K562 (cell line): Measurements from ENCODE around the gene CUEDC2. TPM values are rescaled to one million over a fixed set of nuclear protein-coding genes. Genes with fewer than 3 reads are reported as not detected.

Experiments used
- AFF1 ChIP-seq, 2 experiments: fragments of 450-650 bp; IDR thresholded peaks; 2 replicates each; pipeline ENCODE4 v1.6.1; 2018; ENCODE audit warnings: mild to moderate bottlenecking in 2 of 2, low read depth in 1 of 2; ENCODE audit not compliant: partially characterized antibody in 2 of 2
- ASH1L ChIP-seq: fragments of 450-650 bp; IDR thresholded peaks from 2 replicates; pipeline ENCODE4 v1.6.1; 2018; ENCODE audit warnings: borderline replicate concordance, mild to moderate bottlenecking, low read depth; ENCODE audit not compliant: partially characterized antibody
- CHD1 ChIP-seq: fragments of 200-600 bp; sonication (generic); IDR thresholded peaks from one replicate; pipeline ENCODE4 v1.6.1; 2012; ENCODE audit warnings: mild to moderate bottlenecking, moderate library complexity, low read length, inconsistent platforms
- CREM ChIP-seq: IDR thresholded peaks from 2 replicates; pipeline ENCODE4 v1.6.1; 2014; ENCODE audit warnings: antibody characterized with exemption, low read depth
- DLX4 ChIP-seq: fragments of 250-450 bp; sonication (Bioruptor Pico); IDR thresholded peaks from 2 replicates; pipeline ENCODE4 v1.6.1; 2021; ENCODE audit warnings: mild to moderate bottlenecking
- GABPA ChIP-seq: fragments of 200-800 bp; sonication (Bioruptor generic); conservative IDR thresholded peaks from 2 replicates; pipeline ENCODE4 v1.6.1; 2016; ENCODE audit warnings: low read depth, missing genetic modification characterization, missing compliant biosample characterization
- HEY1 ChIP-seq: fragments of 250-450 bp; sonication (Bioruptor Pico); IDR thresholded peaks from 2 replicates; pipeline ENCODE4 v1.5.0; 2020; ENCODE audit warnings: mild to moderate bottlenecking, moderate library complexity, borderline replicate concordance
- HNRNPH1 ChIP-seq: fragments of 200-400 bp; formaldehyde crosslinking; optimal IDR thresholded peaks from 2 replicates; pipeline ENCODE3; 2017; ENCODE audit warnings: low read depth, mild to moderate bottlenecking, low read length, moderate library complexity
- LARP7 ChIP-seq: fragments of 450-650 bp; IDR thresholded peaks from 2 replicates; pipeline ENCODE4 v1.6.1; 2016
- NELFE ChIP-seq: IDR thresholded peaks from 2 replicates; pipeline ENCODE4 v1.6.1; 2011; ENCODE audit warnings: mild to moderate bottlenecking; ENCODE audit not compliant: insufficient read depth, insufficient read length
- NR2C2 ChIP-seq, 2 experiments: fragments of 200-800 bp in 1 of 2; sonication (Bioruptor generic) in 1 of 2; sonication (generic) in 1 of 2; formaldehyde crosslinking in 1 of 2; IDR thresholded peaks; 2 replicates each; pipeline versions ENCODE4 v1.6.1 to v1.8.0; 2016 to 2022; ENCODE audit warnings: mild to moderate bottlenecking in 1 of 2, missing compliant biosample characterization in 1 of 2, missing genetic modification characterization in 1 of 2, missing genetic modification reagents in 1 of 2
- RBBP5 ChIP-seq: fragments of 200-600 bp; sonication (generic); IDR thresholded peaks from 2 replicates; pipeline ENCODE4 v1.6.1; 2012; ENCODE audit warnings: borderline replicate concordance, mild to moderate bottlenecking, low read length, control low read depth, inconsistent platforms; ENCODE audit not compliant: insufficient read depth, poor library complexity, severe bottlenecking
- RNF2 ChIP-seq: sonication (generic); IDR thresholded peaks from 2 replicates; pipeline ENCODE4 v1.6.1; 2016
- SIN3A ChIP-seq, 2 experiments: fragments of 150-350 bp in 1 of 2; IDR thresholded peaks; 2 replicates each; pipeline ENCODE4 v1.6.1; 2011 to 2016; ENCODE audit warnings: borderline replicate concordance in 2 of 2, low read depth in 2 of 2, low read length in 2 of 2, mild to moderate bottlenecking in 2 of 2, moderate library complexity in 2 of 2; ENCODE audit not compliant: control insufficient read depth in 1 of 2
- TOE1 ChIP-seq, 2 experiments: fragments of 450-650 bp in 1 of 2; sonication (generic) in 1 of 2; formaldehyde crosslinking in 1 of 2; IDR thresholded peaks; 2 replicates each; pipeline versions ENCODE4 v1.7.1 to v1.8.0; 2016 to 2022; ENCODE audit warnings: borderline replicate concordance in 2 of 2, mild to moderate bottlenecking in 2 of 2, antibody characterized with exemption in 1 of 2, inconsistent platforms in 1 of 2, low read depth in 1 of 2, missing genetic modification reagents in 1 of 2, moderate library complexity in 1 of 2
- U2AF1 ChIP-seq: fragments of 200-400 bp; formaldehyde crosslinking; optimal IDR thresholded peaks from 2 replicates; pipeline ENCODE3; 2017; ENCODE audit warnings: mild to moderate bottlenecking, low read depth, low read length, moderate library complexity
- ZNF124 ChIP-seq: sonication (generic); formaldehyde crosslinking; IDR thresholded peaks from 2 replicates; pipeline ENCODE4 v1.8.1; 2022; ENCODE audit warnings: missing genetic modification reagents
- polyA plus RNA-seq, 8 experiments: library from polyadenylated mRNA; depleted of rRNA in 4 of 8; stranded (reverse) in 5 of 8; unstranded in 3 of 8; fragments of >200 nt; fragmentation: Nextera tagmentation in 2 of 8; fragmentation: Illumina TruSeq in 1 of 8; extraction: Ambion mirVana in 2 of 8; extraction: Trizol in 1 of 8; gene quantifications; 2 replicates each; pipeline versions ENCODE4 v1.2.1 to v1.2.3, GENCODE V29; 2011 to 2014; ENCODE audit warnings: inconsistent platforms in 1 of 8, missing spikeins in 1 of 8
- total RNA-seq, 7 experiments: library from RNA; depleted of rRNA in 6 of 7; stranded (reverse); fragments of >200 nt in 6 of 7; fragmentation: Illumina TruSeq in 2 of 7; extraction: Trizol in 2 of 7; gene quantifications; 2 replicates each; pipeline versions ENCODE4 v1.2.1 to v1.2.3, GENCODE V29; 2011 to 2021; ENCODE audit warnings: low replicate concordance in 1 of 7
- TF ChIP-seq, protein P1 (sequence below): sonication (generic); formaldehyde crosslinking; IDR thresholded peaks from 2 replicates; pipeline ENCODE4 v1.4.0; 2020; ENCODE audit warnings: mild to moderate bottlenecking, missing genetic modification reagents
- TF ChIP-seq, protein P2 (sequence below): IDR thresholded peaks from 2 replicates; pipeline ENCODE4 v1.6.1; 2011; ENCODE audit not compliant: insufficient read length; ENCODE audit errors: extremely low read depth

CUEDC2 gene
- total and polyA plus RNA-seq, 9 of the 15 experiments (the other 6 are each of a cell fraction or from before 2014, with no cell fraction given) = 8.5 to 48.9 (median 27.4) TPM

DNA sequence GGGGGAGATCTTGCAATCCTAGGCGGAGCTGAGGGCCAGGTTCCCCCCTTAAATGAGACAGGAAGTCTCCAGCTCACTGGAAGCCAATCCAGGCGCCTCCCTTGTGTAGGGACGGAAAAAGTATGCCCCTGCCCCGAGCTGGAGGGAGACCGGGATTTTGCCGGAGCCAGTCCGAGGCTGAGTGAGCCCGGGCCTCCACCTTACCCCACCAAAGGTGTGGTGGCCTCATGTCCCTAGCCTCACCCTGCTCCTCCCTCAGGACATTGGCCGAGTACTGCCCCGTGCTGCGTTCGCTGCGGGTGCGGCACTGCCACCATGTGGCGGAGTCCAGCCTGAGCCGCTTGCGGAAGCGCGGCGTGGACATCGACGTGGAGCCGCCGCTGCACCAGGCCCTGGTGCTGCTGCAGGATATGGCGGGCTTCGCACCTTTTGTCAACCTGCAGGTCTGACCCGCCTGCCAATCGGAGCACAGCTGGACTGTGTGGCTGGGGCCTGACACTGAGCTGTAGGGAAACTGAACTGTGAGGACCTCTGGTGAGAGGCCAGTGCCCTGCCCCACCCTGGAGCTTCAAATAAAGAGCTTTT, 9.7 kb downstream of the CUEDC2 start (continued):
- TF ChIP-seq, protein P1, sequence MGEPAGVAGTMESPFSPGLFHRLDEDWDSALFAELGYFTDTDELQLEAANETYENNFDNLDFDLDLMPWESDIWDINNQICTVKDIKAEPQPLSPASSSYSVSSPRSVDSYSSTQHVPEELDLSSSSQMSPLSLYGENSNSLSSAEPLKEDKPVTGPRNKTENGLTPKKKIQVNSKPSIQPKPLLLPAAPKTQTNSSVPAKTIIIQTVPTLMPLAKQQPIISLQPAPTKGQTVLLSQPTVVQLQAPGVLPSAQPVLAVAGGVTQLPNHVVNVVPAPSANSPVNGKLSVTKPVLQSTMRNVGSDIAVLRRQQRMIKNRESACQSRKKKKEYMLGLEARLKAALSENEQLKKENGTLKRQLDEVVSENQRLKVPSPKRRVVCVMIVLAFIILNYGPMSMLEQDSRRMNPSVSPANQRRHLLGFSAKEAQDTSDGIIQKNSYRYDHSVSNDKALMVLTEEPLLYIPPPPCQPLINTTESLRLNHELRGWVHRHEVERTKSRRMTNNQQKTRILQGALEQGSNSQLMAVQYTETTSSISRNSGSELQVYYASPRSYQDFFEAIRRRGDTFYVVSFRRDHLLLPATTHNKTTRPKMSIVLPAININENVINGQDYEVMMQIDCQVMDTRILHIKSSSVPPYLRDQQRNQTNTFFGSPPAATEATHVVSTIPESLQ (CRISPR knock-in tag) = no peak
- TF ChIP-seq GABPA (tag) (0 out of 2 replicates have a peak, but pooled peaks have one; percentile 12), ASH1L (no peak), AFF1 (IDR thresholded peaks at IDR 0.05; ENCODE audit: low read depth in 1 of 2, partially characterized antibody in 2 of 2) (no peak), CREM (peak; percentile 81), TOE1 (IDR thresholded peaks at IDR 0.05; ENCODE audit: borderline replicate concordance) (no peak), TOE1 (CRISPR knock-in tag; IDR thresholded peaks at IDR 0.05; ENCODE audit: borderline replicate concordance, low read depth) (no peak), SIN3A (IDR thresholded peaks at IDR 0.05; ENCODE audit: borderline replicate concordance in 2 of 2, control insufficient read depth in 1 of 2, low read depth in 2 of 2, low read length in 2 of 2) (peak in 1 of 2 experiments; percentile 66; a peak in 1 of 4 replicates), NR2C2 (CRISPR knock-in tag; IDR thresholded peaks at IDR 0.05) (no peak), NR2C2 (tag; IDR thresholded peaks at IDR 0.05) (no peak), NELFE (no peak), DLX4 (CRISPR knock-in tag) (no peak), LARP7 (no peak), U2AF1 (no peak), HEY1 (no peak), RBBP5 (no peak), CHD1 (no peak), ZNF124 (CRISPR knock-in tag) (no peak), HNRNPH1 (no peak), RNF2 (peak; percentile 72; the same call in 1 of the 2 replicates)
- TF ChIP-seq, protein P2, sequence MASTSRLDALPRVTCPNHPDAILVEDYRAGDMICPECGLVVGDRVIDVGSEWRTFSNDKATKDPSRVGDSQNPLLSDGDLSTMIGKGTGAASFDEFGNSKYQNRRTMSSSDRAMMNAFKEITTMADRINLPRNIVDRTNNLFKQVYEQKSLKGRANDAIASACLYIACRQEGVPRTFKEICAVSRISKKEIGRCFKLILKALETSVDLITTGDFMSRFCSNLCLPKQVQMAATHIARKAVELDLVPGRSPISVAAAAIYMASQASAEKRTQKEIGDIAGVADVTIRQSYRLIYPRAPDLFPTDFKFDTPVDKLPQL = no peak
